Islet precursor cell (in vitro differentiated cells): ENCODE data around the gene EZR.

Experiments
- DNase-seq: peaks from one replicate; pipeline ENCODE4 v3.0.0-alpha.2; 2018

Gene EZR

GRCh38 chr6:158773581-158774449, 45.4 kb downstream of the EZR start:
- DNase-seq, result no peak

- DNase-seq, result no peak
Measured at GRCh38 chr6:158772851-158773371, 46.3 kb downstream of the EZR start.

- DNase-seq, result no peak
Measured at GRCh38 chr6:158772172-158772571, 47.0 kb downstream of the EZR start.

- no peak for DNase-seq
Measured at GRCh38 chr6:158771399-158772152, 47.6 kb downstream of the EZR start.

GRCh38 chr6:158770533-158771330, 48.4 kb downstream of the EZR start:
- DNase-seq, result no peak

GRCh38 chr6:158769771-158770432, 49.3 kb downstream of the EZR start:
- no peak for DNase-seq

GRCh38 chr6:158769234-158769770, 49.9 kb downstream of the EZR start:
- no peak for DNase-seq

- no peak for DNase-seq
Measured at GRCh38 chr6:158768436-158768835, 50.7 kb downstream of the EZR start.

GRCh38 chr6:158767709-158768108, 51.5 kb downstream of the EZR start:
- no peak for DNase-seq

GRCh38 chr6:158766621-158767455, 52.3 kb downstream of the EZR start:
- no peak for DNase-seq

- DNase-seq, result no peak
Measured at GRCh38 chr6:158765499-158766068, 53.6 kb downstream of the EZR start.

- no peak for DNase-seq
Measured at GRCh38 chr6:158764926-158765325, 54.2 kb downstream of the EZR start.

- no peak for DNase-seq
Measured at GRCh38 chr6:158764183-158764849, 54.9 kb downstream of the EZR start.

GRCh38 chr6:158763434-158764182, 55.6 kb downstream of the EZR start:
- no peak for DNase-seq

GRCh38 chr6:158762787-158763433, 56.3 kb downstream of the EZR start:
- DNase-seq, result no peak

GRCh38 chr6:158761746-158762145, 57.4 kb downstream of the EZR start:
- DNase-seq, result no peak

- peak; percentile 70 for DNase-seq
Measured at GRCh38 chr6:158760618-158761250, 58.4 kb downstream of the EZR start.

- peak; percentile 47 for DNase-seq
Measured at GRCh38 chr6:158759966-158760617, 59.1 kb downstream of the EZR start.
